ENCODE measurements around the gene PRAMEF10. TPM values are rescaled to one million over a fixed set of nuclear protein-coding genes. Genes with fewer than 3 reads are reported as not detected.

Gene PRAMEF10
- total and polyA plus RNA-seq, 2 donors: not detected

Small RNA genes lying within 50 kb of the gene (small RNA-seq; reads per million reads assigned to genes)
- not detected for gene RNU6-1072P

Other genes with a start within 250 kb of the PRAMEF10 start
- gene AADACL3, start 182.2 kb downstream of the PRAMEF10 start, total RNA-seq: not detected
- not detected for gene AADACL3, start 182.2 kb downstream of the PRAMEF10 start, polyA plus RNA-seq
- not detected for gene CFAP107, start 152.1 kb downstream of the PRAMEF10 start, total RNA-seq
- gene CFAP107, start 152.1 kb downstream of the PRAMEF10 start, polyA plus RNA-seq: not detected
- gene PRAMEF12, start 124.5 kb downstream of the PRAMEF10 start, total RNA-seq: not detected
- gene PRAMEF12, start 124.5 kb downstream of the PRAMEF10 start, polyA plus RNA-seq: not detected
- not detected for gene PRAMEF1, start 106.9 kb downstream of the PRAMEF10 start, total RNA-seq
- not detected for gene PRAMEF1, start 106.9 kb downstream of the PRAMEF10 start, polyA plus RNA-seq
- gene PRAMEF11, start 66.9 kb downstream of the PRAMEF10 start, total RNA-seq: not detected
- gene PRAMEF11, start 66.9 kb downstream of the PRAMEF10 start, polyA plus RNA-seq: not detected
- gene HNRNPCL1, start 49.5 kb downstream of the PRAMEF10 start, total RNA-seq: not detected
- gene HNRNPCL1, start 49.5 kb downstream of the PRAMEF10 start, polyA plus RNA-seq: not detected
- not detected for gene PRAMEF2, start 41.2 kb downstream of the PRAMEF10 start, total RNA-seq
- not detected for gene PRAMEF2, start 41.2 kb downstream of the PRAMEF10 start, polyA plus RNA-seq
- gene PRAMEF4, start 12.1 kb downstream of the PRAMEF10 start, total RNA-seq: not detected
- gene PRAMEF4, start 12.1 kb downstream of the PRAMEF10 start, polyA plus RNA-seq: not detected
- gene PRAMEF7, start 18.3 kb upstream of the PRAMEF10 start, total RNA-seq: not detected
- gene PRAMEF7, start 18.3 kb upstream of the PRAMEF10 start, polyA plus RNA-seq: not detected
- gene PRAMEF6, start 49.3 kb upstream of the PRAMEF10 start, total RNA-seq: not detected
- gene PRAMEF6, start 49.3 kb upstream of the PRAMEF10 start, polyA plus RNA-seq: not detected
- gene PRAMEF27, start 158.3 kb upstream of the PRAMEF10 start, total RNA-seq: not detected
- not detected for gene PRAMEF27, start 158.3 kb upstream of the PRAMEF10 start, polyA plus RNA-seq
- gene HNRNPCL3, start 162.5 kb upstream of the PRAMEF10 start, total RNA-seq: not detected
- gene HNRNPCL3, start 162.5 kb upstream of the PRAMEF10 start, polyA plus RNA-seq: not detected
- not detected for gene PRAMEF25, start 172.5 kb upstream of the PRAMEF10 start, total RNA-seq
- gene PRAMEF25, start 172.5 kb upstream of the PRAMEF10 start, polyA plus RNA-seq: not detected
- gene HNRNPCL2, start 218.6 kb upstream of the PRAMEF10 start, total RNA-seq: not detected
- gene HNRNPCL2, start 218.6 kb upstream of the PRAMEF10 start, polyA plus RNA-seq: not detected